Astrocyte of the spinal cord (primary cell): ENCODE measurements around the gene CTTNBP2.
A peak's percentile ranks its signal among the peaks of the same experiment; 100 is the strongest.

Experiments
- DNase-seq: peaks from one replicate; pipeline ENCODE4 v3.0.0; 2011; ENCODE audit warnings: low read depth, low spot score
- H3K4me3 ChIP-seq: 2 replicates; pipeline ENCODE4 v1.5.1; 2011; ENCODE audit warnings: low read depth, mild to moderate bottlenecking, low read length, moderate library complexity
- CTCF ChIP-seq: IDR thresholded peaks from 2 replicates; pipeline ENCODE4 v1.5.1; 2012; ENCODE audit warnings: low read depth, mild to moderate bottlenecking, low read length, inconsistent platforms
- in situ Hi-C: cut with HindIII; loops from 2 replicates; pipeline ENCODE4 v1.10.0; 2017; ENCODE audit warnings: low sequenced_read_pairs

The CTTNBP2 gene

GRCh38 chr7:117688126-117688525, 185.1 kb downstream of the CTTNBP2 start:
- no peak for TF ChIP-seq CTCF
- no peak for DNase-seq
- in situ Hi-C loops: no loop called here
- no peak overlapping the region for H3K4me3 ChIP-seq

- no peak overlapping the region for H3K4me3 ChIP-seq
- in situ Hi-C loops: no loop called here
- no peak for DNase-seq
- no peak for TF ChIP-seq CTCF
Observed at GRCh38 chr7:117686311-117686935, 186.8 kb downstream of the CTTNBP2 start.

DNA sequence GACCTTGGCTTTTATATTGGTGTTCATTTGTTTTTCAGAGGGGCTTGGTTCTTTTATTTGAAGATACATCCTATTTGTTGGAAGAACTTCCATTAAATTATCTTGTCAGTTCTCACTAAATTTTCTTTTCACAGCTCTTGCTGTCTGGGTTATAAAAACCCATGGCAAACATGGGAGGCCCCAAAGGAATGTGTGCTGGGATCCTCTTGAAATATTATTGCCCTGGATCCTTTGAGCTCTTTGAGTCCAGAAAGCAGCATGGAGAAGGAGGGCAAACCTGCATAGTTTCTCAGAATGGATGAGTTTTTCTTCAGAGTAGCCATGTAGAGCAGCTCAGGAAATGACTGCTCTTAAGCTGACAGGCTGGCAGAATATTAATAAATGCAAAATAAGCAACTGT, 187.4 kb downstream of the CTTNBP2 start:
- in situ Hi-C loops: no loop called here
- no peak for DNase-seq
- no peak overlapping the region for H3K4me3 ChIP-seq
- no peak for TF ChIP-seq CTCF

DNA sequence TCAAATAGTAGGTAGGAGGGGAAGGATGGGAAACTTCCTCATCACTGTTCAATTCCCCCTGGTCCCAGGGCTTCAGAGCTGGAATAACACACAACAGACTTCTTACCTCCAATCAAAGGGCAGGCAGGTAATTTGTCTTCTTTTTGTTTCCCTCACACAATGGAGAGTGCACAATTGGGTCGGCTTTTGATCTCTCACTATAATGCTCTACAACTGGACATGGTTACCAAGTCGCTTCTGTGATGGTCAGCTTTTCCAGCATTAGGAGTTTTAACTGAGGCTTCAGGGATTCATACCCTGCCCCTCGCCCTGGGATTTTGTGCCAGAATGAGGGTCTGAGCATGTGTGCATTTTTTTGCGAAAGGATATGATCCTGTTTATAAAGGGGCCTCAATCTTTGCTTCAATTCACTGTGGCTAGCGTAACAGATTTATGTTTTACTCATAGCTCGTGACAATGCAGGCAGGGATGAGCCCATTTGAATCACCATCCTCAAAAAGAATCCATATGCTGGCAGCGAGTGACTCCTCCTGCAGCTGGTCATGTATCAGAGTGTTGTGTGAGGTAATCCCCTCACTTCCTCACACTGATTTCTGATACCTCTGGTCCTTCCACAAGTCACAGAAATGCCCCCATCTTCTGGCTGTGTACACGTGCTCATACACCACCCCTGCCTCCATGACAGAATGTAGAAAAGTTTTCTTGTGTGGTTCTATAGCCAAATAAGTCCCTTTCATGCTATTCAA, 189.6 kb downstream of the CTTNBP2 start:
- TF ChIP-seq CTCF: no peak
- in situ Hi-C loops: no loop called here
- no peak for DNase-seq
- H3K4me3 ChIP-seq: no peak overlapping the region

- peak; percentile 13 for DNase-seq
- TF ChIP-seq CTCF: no peak
- H3K4me3 ChIP-seq: no peak overlapping the region
- in situ Hi-C loops: no loop called here
Observed at GRCh38 chr7:117682681-117683385, 190.4 kb downstream of the CTTNBP2 start.

DNA sequence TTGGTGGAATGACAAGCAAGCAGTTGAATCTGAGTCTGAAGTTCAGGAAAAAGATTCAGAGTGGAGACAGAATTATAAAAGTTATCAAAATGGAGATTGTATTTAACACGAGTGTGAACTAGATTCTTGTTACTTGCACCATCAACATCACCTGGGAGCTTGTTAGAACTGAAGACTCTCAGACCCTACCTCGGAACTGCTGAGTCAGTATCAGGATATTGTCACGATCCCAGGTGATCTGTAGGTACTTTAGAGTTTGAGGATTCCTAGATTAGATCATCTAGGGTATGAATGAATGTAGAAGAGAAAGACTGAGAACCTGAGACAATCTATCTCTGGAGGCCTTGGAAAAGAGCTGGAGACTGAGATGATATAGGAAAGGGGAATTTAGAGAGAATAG, 194.1 kb downstream of the CTTNBP2 start:
- in situ Hi-C loops: no loop called here
- DNase-seq: no peak
- TF ChIP-seq CTCF: no peak
- H3K4me3 ChIP-seq: no peak overlapping the region
